IPS-18c (cell line): Measurements from ENCODE around the gene C12orf75.
"Not testable (repeated sequence)": the region's sequence is repeated elsewhere in the genome, so short reads cannot be mapped to it uniquely, and the experiment has no call there.

Source experiments
- H3K4me3 ChIP-seq: 2 replicates; pipeline ENCODE4 v1.7.0; 2013; ENCODE audit warnings: low read depth, mild to moderate bottlenecking, low read length, moderate library complexity; ENCODE audit not compliant: insufficient read depth
- H3K9me3 ChIP-seq: one replicate; pipeline ENCODE4 v1.6.1; 2013; ENCODE audit warnings: mild to moderate bottlenecking, low read length, moderate library complexity; ENCODE audit not compliant: control insufficient read depth, insufficient read depth

Gene C12orf75

GRCh38 chr12:105304626-105305025, 25.9 kb upstream of the C12orf75 start:
- not testable (repeated sequence) for H3K9me3 ChIP-seq, H3K4me3 ChIP-seq

DNA sequence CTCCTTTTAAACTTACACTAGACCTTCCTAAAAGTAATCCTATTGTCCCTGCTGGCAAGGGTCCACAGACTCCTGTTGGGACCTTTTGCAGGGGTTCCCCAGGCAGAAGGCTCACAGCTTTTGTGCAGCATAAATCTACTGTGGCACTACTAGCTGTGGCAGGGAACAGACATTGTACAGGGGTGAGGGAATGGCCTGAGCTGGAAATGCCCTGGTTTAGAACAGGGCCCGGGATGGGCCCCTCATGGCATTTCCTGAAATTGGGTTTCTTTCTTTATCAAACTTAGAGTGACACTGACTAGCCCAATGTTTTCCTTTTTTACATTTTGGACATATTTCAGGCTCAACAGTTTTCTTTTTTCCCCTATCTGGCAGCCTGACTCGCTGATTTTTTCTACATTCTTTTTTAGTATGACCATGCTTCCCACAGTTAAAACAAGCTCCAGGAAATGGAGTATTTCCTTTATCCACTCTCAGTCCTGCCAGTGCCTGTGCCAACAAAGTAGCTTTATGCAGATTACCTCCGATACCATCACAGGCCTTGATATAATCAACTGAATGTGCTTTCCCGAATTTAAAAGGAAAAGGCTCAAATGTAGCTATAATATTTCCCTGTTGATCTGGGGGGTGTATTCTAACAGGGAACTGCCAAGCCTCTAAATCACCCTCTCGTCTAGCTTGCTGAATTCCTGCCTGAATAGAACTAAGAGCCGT, 22.7 kb upstream of the C12orf75 start:
- not testable (repeated sequence) for H3K9me3 ChIP-seq

DNA sequence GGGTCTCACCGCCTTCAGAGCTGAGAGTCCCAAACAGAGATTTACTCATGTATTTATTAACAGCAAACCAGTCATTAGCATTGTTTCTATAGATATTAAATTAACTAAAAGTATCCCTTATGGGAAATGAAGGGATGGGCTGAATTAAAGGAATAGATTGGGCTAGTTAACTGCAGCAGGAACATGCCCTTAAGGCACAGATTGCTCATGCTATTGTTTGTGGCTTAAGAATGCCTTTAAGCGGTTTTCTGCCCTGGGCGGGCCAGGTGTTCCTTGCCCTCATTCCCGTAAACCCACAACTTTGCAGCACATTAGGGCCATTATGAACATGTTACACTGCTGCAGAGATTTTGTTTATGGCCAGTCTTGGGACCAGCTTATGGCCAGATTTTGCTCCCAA, 21.7 kb upstream of the C12orf75 start:
- H3K9me3 ChIP-seq, H3K4me3 ChIP-seq: not testable (repeated sequence)

More for the DNA sequence above, 22.7 kb upstream of the C12orf75 start:
- not testable (repeated sequence) for H3K4me3 ChIP-seq

GRCh38 chr12:105309384-105309783, 21.1 kb upstream of the C12orf75 start:
- not testable (repeated sequence) for H3K4me3 ChIP-seq, H3K9me3 ChIP-seq

- H3K9me3 ChIP-seq, H3K4me3 ChIP-seq: not testable (repeated sequence)
Observed at GRCh38 chr12:105310476-105311085, 19.9 kb upstream of the C12orf75 start.

- not testable (repeated sequence) for H3K4me3 ChIP-seq, H3K9me3 ChIP-seq
Observed at GRCh38 chr12:105311936-105312335, 18.6 kb upstream of the C12orf75 start.

- not testable (repeated sequence) for H3K4me3 ChIP-seq, H3K9me3 ChIP-seq
Observed at GRCh38 chr12:105313755-105314154, 16.7 kb upstream of the C12orf75 start.

DNA sequence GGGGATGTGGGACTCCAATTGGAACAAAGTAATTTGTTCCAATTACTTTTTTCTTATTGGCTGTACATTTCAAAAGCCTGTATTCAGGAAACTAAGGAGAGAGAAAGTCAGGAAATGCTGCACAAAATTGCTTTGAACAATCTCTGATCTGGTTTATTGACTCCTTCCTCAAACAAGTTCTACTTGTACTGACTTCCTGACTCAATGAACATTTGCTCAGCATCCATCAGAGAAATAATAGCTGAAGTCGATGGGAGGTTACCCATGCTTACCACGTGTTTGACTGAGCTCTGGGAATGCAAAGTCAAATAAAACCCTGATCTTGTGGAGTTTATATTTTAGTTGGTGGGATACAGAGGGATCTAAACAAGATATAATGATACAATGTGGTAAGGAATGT, 15.4 kb upstream of the C12orf75 start:
- Histone ChIP-seq H3K9me3 (no peaks in the 10 kb centered on the region), H3K4me3 (no peak overlapping the region)

- H3K9me3 ChIP-seq: no peaks in the 10 kb centered on the region
- H3K4me3 ChIP-seq: no peak overlapping the region
Observed at GRCh38 chr12:105315726-105316125, 14.8 kb upstream of the C12orf75 start.

- Histone ChIP-seq H3K4me3 (no peak overlapping the region), H3K9me3 (no peaks in the 10 kb centered on the region)
Observed at GRCh38 chr12:105316931-105317852, 13.3 kb upstream of the C12orf75 start.

GRCh38 chr12:105317942-105318621, 12.4 kb upstream of the C12orf75 start:
- Histone ChIP-seq H3K9me3 (no peaks in the 10 kb centered on the region), H3K4me3 (no peak overlapping the region)

- H3K4me3 ChIP-seq: no peak overlapping the region
- H3K9me3 ChIP-seq: no peaks in the 10 kb centered on the region
Observed at GRCh38 chr12:105318651-105319483, 11.6 kb upstream of the C12orf75 start.

DNA sequence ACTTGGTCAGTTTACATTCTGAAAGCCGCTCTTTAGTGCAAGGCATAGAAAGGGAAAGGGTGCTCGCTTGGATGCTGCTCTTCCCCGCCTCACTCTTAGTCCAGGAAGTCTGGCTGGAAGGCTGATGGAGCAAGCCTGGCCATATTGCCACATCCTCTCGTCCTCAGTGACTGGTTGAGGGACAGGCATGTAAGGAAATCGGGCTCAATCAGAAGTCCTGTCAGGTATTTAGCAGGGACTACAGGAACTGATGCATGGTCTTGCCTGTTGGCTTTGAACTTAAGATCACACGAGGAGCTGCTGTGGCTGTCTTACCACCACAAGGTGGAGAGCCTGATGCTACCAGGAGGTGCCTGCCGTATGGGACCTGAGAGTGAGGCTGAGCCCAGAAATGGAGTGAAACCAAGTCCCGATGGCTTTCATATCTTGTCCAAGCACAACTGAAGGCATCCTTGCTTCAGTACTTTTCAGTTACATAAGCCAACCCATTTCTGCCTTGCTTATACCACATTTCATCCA, 10.7 kb upstream of the C12orf75 start:
- H3K9me3 ChIP-seq: no peaks in the 10 kb centered on the region
- no peak overlapping the region for H3K4me3 ChIP-seq

DNA sequence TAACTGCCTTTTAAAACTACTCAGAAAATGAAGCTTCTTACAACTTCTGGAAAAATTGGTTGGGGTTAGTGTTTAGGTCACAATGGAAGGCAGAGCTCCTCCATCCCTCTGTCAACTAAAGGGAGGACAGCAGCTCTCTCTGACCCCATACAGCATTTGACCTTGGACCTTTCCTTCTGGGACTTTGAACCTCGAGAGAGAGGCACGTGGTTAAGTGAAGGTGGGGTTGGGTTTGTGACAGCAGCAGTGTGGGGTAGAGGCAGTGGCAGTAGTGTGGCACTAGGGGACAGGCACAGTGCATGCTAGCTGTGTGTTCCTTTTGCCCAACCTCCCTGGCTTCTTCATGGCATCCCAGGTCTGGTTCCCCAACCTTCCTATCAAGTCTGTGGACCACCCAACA, 9.4 kb upstream of the C12orf75 start:
- no peak overlapping the region for H3K4me3 ChIP-seq
- H3K9me3 ChIP-seq: no peaks in the 10 kb centered on the region

DNA sequence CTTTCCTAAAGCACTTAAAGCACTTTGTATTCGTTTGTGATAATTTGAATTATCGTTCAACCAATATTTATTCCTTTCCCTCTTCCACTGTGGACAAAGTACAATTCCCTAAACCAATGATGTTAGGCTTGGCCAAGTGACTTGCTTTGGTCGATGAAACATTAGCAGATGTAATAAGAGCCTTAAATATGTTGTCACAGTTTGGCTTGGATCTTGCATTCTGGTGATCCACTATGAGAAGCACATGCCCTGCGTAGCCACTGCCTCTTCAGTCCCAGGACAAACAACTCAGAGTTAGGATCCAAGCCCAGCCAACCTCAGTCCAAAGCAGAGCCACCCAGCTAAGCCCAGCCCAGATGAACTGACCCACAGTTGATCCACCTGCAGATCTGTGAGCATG, 8.4 kb upstream of the C12orf75 start:
- Histone ChIP-seq H3K4me3 (no peak overlapping the region), H3K9me3 (no peaks in the 10 kb centered on the region)

DNA sequence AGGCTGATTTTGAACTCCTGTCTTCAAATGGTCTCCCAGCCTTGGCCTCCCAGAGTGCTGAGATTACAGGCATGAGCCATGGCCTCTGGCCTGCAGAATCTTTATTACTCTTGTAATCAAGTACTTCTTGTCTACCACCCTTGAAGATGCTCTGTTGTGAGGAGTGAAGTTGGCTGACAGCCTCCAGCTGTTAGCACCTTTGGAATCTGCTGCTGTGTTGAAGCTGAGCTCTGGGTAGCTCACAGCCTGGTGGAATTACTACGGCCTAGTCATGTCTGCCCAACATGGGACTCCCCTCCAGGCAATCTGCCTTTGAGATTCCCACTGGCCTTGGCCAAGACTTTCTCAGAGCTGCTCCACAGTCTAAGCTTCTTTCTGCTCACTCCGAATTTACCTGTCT, 5.8 kb upstream of the C12orf75 start:
- Histone ChIP-seq H3K4me3 (no peak overlapping the region), H3K9me3 (no peaks in the 10 kb centered on the region)
